Measurements from ENCODE around the gene SCD5.

SCD5 gene

DNA sequence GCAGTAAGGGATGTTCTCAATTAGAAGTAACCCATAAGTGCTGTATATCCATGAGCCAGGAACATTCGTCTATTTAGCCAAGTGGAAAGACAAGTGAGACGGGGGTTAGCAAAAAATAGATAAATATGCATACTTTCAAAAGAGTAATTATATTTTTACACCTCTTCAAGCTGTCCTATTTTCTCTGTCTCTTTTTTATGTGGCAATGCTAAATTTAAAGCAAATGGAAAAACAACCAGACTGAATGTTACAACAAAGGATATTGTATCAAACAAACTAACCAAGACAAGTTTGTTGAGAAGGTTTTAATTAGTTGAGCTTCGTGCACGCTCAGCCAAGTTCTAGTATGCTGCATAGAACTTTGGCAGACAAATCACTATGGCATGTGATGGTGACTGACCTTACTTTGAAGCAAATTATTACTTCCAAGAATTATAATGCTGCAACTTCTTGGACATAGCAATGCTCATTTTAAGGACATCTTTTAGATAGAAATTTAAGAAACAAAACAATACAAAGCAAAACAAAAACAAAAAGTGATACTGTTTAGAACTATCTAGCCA lies 175.4 kb downstream of the SCD5 start:
- no peak for DNase-seq

- no peak for DNase-seq
These were observed 177.3 kb downstream of the SCD5 start for GRCh38 chr4:82621251-82621650.

- DNase-seq, result no peak
These were observed 178.4 kb downstream of the SCD5 start for GRCh38 chr4:82620126-82620735.

- DNase-seq, result peak; percentile 24
These were observed 180.4 kb downstream of the SCD5 start for GRCh38 chr4:82618103-82618720.

DNA sequence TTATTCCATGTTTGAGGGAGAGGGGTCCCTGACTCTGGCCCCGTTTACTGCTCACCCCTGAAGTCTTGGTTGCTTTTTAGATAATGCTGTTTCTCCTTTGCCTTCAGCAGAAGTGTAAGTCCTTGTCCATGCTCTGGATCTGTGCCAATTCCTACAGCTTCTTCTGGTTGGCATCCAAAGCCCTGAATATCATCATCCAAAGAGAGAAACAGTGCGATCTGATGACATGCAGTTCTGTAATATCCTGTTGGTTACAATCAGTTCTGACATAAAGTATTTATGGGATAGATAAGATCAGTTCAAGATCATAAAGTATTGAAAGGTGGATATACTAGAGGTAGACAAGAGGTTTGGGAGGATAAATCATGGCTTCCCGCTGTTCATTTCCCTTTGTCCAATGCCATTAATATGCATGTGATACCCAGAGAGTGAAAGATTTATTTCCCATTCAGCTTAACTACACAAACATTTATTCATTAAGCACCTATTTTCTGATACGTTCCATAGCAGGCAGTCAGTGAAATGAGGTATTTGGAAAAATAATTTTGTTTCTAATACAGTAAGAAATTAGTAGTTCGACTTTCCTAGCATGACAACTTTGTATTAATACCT lies 183.7 kb downstream of the SCD5 start:
- no peak for DNase-seq

- DNase-seq, result no peak
These were observed 185.5 kb downstream of the SCD5 start for GRCh38 chr4:82613121-82613520.

DNA sequence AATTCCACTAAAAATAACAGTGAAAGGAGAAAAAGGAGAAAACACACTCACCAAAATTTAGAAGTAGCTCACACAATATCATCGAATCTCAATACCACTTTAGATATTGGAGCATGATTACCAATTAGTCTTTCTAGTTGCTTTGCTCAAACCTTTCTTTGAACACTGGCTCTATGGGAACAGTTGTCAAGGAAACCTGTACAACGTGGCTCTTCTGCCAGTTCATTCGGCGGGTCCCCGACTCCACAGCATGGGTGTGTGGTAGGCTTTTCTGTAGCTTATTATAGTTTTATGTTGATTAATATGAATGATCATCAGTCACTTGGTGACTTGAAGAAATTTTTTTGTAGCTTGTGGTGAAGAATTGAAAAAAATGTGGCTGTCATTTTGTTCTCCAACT lies 186.6 kb downstream of the SCD5 start:
- no peak for DNase-seq

DNA sequence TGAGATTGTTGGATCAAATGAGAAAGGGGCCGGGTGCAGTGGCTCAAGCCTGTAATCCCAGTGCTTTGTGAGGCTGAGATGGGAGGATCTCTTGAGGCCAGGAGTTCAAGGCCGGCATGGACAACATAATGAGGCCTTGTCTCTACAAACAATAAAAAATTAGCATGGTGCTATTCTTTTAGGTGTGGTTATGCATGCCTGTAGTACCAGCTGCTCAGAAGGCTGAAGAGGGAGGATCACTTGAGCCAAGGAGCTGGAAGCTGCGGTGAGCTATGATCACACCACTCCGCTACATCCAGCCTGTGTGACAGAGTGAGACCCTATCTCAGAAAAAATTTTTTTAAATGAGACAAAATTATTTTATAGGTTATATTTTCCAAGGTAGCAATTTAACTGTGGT lies 187.1 kb downstream of the SCD5 start:
- DNase-seq, result no peak

GRCh38 chr4:82610041-82610440 lies 188.6 kb downstream of the SCD5 start:
- DNase-seq, result no peak

- DNase-seq, result no peak
These were observed 192.0 kb downstream of the SCD5 start for GRCh38 chr4:82606622-82607021.

DNA sequence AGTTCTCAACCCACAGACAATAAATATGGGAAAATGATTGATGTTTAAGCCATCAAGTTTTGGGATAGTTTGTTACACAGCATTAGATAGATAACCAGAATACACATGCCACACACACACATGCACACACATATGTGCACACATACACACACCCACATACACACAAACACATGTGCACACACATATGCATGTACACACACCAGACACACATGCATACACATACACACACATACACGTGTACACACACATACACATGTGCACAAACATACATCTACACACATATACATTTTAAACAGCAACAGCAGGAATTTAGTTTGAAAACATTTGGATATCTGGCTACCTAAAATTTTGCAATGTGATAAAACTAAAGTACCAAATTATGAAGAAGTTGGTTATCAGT lies 194.1 kb downstream of the SCD5 start:
- DNase-seq, result no peak

- DNase-seq, result no peak
These were observed 197.2 kb downstream of the SCD5 start for GRCh38 chr4:82601242-82602015.

DNA sequence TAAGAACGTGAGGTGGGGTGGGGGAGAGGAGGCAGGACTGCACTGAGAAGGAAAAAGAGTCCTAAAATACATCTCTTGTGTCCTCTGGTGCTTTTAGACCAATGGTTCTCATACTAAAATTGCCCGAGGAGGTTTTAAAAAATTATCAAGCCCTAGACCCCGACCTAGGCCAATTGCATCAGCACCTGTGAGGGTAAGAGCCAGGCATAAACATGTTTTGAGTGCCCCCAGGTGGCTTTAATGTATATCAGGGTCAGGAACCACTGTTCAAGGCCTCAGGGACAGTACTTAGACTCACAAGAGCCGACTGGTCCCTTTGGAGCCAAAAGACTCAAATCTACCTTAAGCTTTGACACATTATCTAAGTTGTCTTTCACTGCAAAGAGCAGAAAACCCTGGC lies 199.3 kb downstream of the SCD5 start:
- no peak for DNase-seq

GRCh38 chr4:82594456-82594855 lies 204.1 kb downstream of the SCD5 start:
- DNase-seq, result peak; percentile 79

DNA sequence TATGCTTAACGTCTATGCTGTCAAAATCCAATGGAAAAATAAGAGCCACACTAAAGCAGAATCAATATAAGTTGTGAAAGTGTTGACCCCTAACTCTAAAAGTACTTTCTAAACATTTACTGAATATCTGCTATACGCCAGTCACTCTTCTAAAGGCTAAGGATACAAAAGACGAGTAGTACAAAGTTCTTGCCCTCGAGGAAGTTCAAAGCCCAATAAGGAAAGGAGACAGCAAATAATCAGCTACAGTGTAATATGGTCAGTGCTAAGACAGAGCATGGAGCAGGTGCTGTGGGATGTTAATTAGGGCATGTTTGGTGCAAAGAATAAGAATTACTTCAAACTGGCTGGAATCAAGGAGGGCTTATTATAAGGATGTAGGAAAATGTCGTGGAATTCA lies 205.2 kb downstream of the SCD5 start:
- DNase-seq, result no peak

GRCh38 chr4:82592639-82593038 lies 206.0 kb downstream of the SCD5 start:
- no peak for DNase-seq

DNA sequence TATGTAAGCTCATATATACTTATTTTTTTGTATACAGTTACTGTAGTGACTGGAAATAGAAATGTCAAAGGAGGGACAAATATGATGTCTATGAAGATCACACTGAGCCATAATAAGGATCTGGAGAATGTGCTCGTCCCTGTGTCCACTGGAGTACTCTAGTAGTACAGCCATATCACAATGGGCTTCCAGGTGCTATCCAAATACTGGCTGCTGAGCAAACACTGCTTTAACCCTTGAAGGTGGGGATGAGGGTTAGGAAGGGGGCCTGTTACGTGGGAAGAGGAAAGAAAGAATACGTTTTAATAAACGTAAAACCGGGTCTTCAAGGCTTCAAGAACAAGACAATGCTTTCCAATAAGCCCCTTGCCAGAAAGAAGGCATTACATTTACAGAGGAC lies 207.0 kb downstream of the SCD5 start:
- no peak for DNase-seq

DNA sequence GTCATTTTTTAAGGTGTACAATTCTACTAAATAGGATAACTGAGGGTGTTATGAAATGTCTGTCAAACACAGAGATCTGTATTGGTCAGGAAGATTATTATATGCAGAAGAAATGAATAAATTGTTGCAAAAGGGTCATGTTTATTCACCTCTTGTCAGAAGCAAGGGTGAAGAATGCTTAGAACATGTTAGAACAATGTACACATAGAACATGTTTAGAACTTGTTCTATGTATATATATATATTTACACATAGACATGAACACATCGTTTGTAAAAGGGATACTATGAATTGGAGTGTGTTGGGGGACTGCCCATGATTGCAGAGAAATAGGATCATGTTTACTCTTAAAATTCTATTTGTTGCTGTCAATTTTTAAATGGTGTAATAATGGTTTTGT lies 208.8 kb downstream of the SCD5 start:
- no peak for DNase-seq

- DNase-seq, result no peak
These were observed 209.8 kb downstream of the SCD5 start for GRCh38 chr4:82588771-82589270.

GRCh38 chr4:82587826-82588540 lies 210.6 kb downstream of the SCD5 start:
- DNase-seq, result no peak

DNA sequence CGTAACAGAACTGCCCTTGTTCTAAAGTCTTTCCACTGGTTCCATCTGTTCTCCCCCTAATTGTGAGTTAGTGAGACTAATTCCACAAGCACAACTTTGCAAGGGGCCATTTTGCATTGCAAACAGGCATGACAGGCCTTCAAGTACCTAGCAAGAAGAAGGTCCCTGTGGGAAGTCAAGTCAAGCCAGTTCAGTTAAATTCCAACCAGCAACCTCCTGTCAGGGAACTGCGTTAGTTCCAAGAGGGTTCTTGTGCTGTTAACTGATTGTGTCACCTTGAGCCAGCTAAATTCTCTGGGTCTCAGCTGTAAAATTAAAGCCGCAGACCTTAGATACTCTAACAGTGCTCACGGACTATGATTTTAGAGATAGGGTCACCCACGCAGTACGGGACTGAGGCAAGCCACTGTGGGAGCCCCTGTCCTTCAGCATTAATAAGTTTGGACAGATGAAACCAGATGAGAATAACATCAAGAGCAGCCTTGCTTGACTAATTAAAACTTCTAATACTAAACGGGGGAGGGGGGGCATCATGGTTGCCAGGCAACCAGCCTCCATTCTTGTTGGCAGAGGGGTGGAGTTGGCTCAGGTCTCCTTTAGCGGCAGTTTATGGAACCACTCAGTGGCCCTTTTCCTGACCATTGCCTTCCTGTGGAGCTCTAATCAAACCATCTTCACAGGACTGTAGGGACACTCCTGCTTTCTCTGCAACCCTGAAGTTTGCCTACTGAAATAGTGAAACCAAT lies 212.7 kb downstream of the SCD5 start:
- DNase-seq, result no peak

- DNase-seq, result no peak
These were observed 213.7 kb downstream of the SCD5 start for GRCh38 chr4:82584931-82585330.
